ENCODE data around the gene GFAP.

GFAP gene

GRCh38 chr17:44862278-44862914, 52.9 kb downstream of the GFAP start:
- no peak for DNase-seq (ENCODE audit: low read depth)

GRCh38 chr17:44859701-44860100, 55.6 kb downstream of the GFAP start:
- no peak for DNase-seq (ENCODE audit: low read depth)

- DNase-seq (ENCODE audit: low read depth), result no peak
Observed at GRCh38 chr17:44854192-44854591, 61.1 kb downstream of the GFAP start.
